K562 (cell line): Measurements from ENCODE around the gene KSR2. TPM values are rescaled to one million over a fixed set of nuclear protein-coding genes. Genes with fewer than 3 reads are reported as not detected.

Experiments
- CAMTA2 ChIP-seq: fragments of 250-450 bp; sonication (Bioruptor Pico); conservative IDR thresholded peaks from 2 replicates; pipeline ENCODE4 v1.5.1; 2022
- CHCHD3 ChIP-seq: fragments of 250-450 bp; sonication (Bioruptor Pico); IDR thresholded peaks from 2 replicates; pipeline ENCODE4 v2.1.2; 2022; ENCODE audit warnings: mild to moderate bottlenecking
- CREB1 ChIP-seq, 2 experiments: sonication (generic) in 1 of 2; formaldehyde crosslinking in 1 of 2; IDR thresholded peaks; 2 replicates each; pipeline versions ENCODE4 v1.6.1 to v1.8.0; 2012 to 2022; ENCODE audit warnings: inconsistent platforms in 1 of 2, mild to moderate bottlenecking in 1 of 2, missing genetic modification reagents in 1 of 2, moderate library complexity in 1 of 2
- HMGN3 ChIP-seq: IDR thresholded peaks from 2 replicates; pipeline ENCODE4 v1.6.1; 2011; ENCODE audit warnings: borderline replicate concordance, low read depth, mild to moderate bottlenecking, mixed read lengths, low read length; ENCODE audit not compliant: insufficient read length; ENCODE audit errors: extremely low read depth
- KLF1 ChIP-seq: fragments of 450-650 bp; IDR thresholded peaks from 2 replicates; pipeline ENCODE4 v1.6.1; 2016; ENCODE audit warnings: missing genetic modification characterization, missing compliant biosample characterization
- MED1 ChIP-seq: sonication (generic); formaldehyde crosslinking; IDR thresholded peaks from 2 replicates; pipeline ENCODE4 v1.8.1; 2023; ENCODE audit warnings: missing genetic modification reagents, borderline replicate concordance
- MIER1 ChIP-seq: fragments of 450-650 bp; IDR thresholded peaks from 2 replicates; pipeline ENCODE4 v1.6.1; 2016; ENCODE audit warnings: antibody characterized with exemption, mild to moderate bottlenecking, low read depth
- ZNF280A ChIP-seq: fragments of 450-650 bp; IDR thresholded peaks from 2 replicates; pipeline ENCODE4 v1.6.1; 2018; ENCODE audit warnings: mild to moderate bottlenecking, low read depth; ENCODE audit not compliant: partially characterized antibody
- ZNF699 ChIP-seq: fragments of 250-450 bp; sonication (Bioruptor Pico); IDR thresholded peaks from 2 replicates; pipeline ENCODE4 v1.8.0; 2021; ENCODE audit warnings: mild to moderate bottlenecking, moderate library complexity; ENCODE audit not compliant: insufficient replicate concordance
- polyA plus RNA-seq, 8 experiments: library from polyadenylated mRNA; depleted of rRNA in 4 of 8; stranded (reverse) in 5 of 8; unstranded in 3 of 8; fragments of >200 nt; fragmentation: Nextera tagmentation in 2 of 8; fragmentation: Illumina TruSeq in 1 of 8; extraction: Ambion mirVana in 2 of 8; extraction: Trizol in 1 of 8; gene quantifications; 2 replicates each; pipeline versions ENCODE4 v1.2.1 to v1.2.3, GENCODE V29; 2011 to 2014; ENCODE audit warnings: inconsistent platforms in 1 of 8, missing spikeins in 1 of 8
- total RNA-seq, 7 experiments: library from RNA; depleted of rRNA in 6 of 7; stranded (reverse); fragments of >200 nt in 6 of 7; fragmentation: Illumina TruSeq in 2 of 7; extraction: Trizol in 2 of 7; gene quantifications; 2 replicates each; pipeline versions ENCODE4 v1.2.1 to v1.2.3, GENCODE V29; 2011 to 2021; ENCODE audit warnings: low replicate concordance in 1 of 7

The KSR2 gene
- total and polyA plus RNA-seq, 9 of the 15 experiments (the other 6 are each of a cell fraction or from before 2014, with no cell fraction given) = not detected

DNA sequence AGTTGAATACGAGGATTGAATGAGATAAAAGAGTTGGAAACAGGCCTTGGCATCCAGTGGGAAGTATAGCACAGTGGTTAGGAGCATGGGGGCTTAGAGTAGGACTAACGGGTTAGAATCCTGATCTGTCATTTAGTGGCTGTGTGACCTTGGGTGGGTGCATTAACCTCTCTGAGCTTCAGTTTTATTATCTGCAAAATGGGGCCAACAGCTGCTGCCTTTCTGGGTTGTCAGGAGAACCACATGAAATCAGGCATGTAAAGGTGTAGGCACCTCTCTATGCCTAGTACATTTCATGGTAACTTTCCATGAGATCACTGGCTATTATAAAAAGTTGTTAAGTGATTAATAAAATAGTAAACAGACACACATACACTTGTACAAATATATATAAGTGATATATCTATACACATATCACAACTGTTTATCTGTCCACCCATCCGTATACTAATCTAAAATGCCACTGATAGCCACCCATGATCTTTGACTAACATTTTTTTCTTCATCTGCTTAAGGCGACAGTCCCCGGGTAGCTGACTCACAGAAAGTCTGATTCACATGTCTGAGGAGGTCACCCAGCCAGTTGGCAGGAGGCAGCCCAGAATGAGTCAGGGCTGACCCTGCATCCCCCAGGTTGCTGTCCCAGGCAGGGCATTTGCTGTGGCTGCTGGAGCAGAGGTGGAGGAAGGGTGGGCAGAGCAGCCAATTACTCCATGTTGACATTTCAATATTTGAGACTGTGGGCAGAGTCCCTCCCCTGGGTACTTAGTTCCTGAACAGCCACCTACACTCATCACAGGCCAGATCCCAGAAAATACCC is 481.7 kb downstream of the KSR2 start (continued):
- TF ChIP-seq ZNF699 = no peak
- no peak for TF ChIP-seq CREB1 (IDR thresholded peaks at IDR 0.05)
- TF ChIP-seq CREB1 (CRISPR knock-in tag; IDR thresholded peaks at IDR 0.05) = no peak
- TF ChIP-seq HMGN3 = no peak
- TF ChIP-seq KLF1 = no peak
- TF ChIP-seq MED1 (CRISPR knock-in tag) = no peak
- no peak for TF ChIP-seq CHCHD3 (CRISPR knock-in tag)
- no peak for TF ChIP-seq MIER1
- TF ChIP-seq ZNF280A = no peak
- no peak for TF ChIP-seq CAMTA2 (CRISPR knock-in tag)
- TF ChIP-seq, all 486 proteins: peak for 4
